Caki2 (cell line): ENCODE results near the gene RPUSD2. TPM values are rescaled to one million over a fixed set of nuclear protein-coding genes. Genes with fewer than 3 reads are reported as not detected.

Source experiments
- DNase-seq: peaks from one replicate; pipeline ENCODE4 v3.0.0-alpha.2; 2015; ENCODE audit warnings: low read depth
- in situ Hi-C: cut with HindIII; loops from 2 replicates; pipeline ENCODE4 v1.10.0; 2016; ENCODE audit warnings: low sequenced_read_pairs, low pct_unique_long_range_greater_than_20kb, mixed read lengths
- total RNA-seq: library from RNA; depleted of rRNA; stranded (reverse); fragments of >200 nt; shearing (Covaris generic); gene quantifications from 2 replicates; pipeline ENCODE4 v1.2.3, GENCODE V29; 2014; ENCODE audit warnings: low replicate concordance; rRNA removed

The RPUSD2 gene
- total RNA-seq, 1 experiment from 2014 or later: 16.1 TPM

DNA sequence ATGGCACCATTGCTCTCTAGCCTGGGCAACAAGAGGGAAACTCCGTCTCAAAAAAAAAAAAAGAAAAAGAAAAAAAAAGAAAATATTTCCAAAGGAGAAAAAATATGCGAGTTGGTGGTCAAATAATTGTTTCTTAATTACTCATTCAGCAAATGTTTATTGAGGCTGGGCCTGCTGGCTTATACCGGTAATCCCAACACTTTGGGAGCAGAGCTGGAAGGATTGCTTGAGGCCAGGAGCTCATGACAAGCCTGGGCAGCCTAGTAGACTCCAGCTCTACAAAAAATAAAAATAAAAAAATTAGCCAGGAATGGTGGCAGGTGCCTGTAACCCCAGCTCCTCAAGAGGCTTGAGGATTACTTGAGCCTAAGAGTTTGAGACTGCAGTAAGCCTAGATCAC, 29.0 kb downstream of the RPUSD2 start:
- in situ Hi-C loops: no loop called here
- DNase-seq: no peak

DNA sequence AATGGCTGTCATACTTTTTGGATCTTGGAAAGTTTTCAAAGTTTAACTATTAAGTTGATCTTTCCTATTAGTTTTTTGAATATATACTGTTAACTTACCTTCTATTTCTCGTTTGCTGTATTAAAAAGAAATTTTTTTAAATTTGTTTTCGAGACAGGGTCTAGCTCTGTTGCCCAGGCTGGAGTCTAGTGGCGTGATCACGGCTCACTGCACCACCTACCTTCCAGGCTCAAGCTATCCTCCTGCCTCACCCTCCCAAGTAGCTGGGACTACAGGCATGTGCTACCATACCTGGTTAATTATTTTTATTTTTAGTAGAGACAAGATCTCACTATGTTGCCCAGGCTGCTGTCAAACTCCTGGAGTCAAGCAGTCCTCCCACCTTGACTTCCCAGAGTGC, 29.6 kb downstream of the RPUSD2 start:
- in situ Hi-C loops: no loop called here
- DNase-seq: no peak

DNA sequence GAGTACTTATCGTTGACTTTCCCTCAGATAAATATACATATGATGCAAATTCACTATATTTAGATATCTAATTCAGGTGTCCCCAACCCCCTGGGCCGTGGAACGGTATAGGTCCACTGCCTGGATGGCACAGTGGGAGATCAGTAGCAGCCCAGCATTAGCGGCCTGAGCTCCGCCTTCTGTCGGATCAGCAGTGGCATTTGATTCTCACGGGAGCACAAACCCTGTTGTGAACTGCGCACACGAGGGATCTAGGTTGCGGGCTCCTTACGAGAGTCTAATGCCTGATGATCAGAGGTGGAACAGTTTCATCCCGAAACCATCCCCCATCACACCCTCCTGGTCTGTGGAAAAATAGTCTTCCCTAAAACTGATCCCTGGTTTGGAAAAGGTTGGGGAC, 31.9 kb downstream of the RPUSD2 start:
- in situ Hi-C loops: no loop called here

DNA sequence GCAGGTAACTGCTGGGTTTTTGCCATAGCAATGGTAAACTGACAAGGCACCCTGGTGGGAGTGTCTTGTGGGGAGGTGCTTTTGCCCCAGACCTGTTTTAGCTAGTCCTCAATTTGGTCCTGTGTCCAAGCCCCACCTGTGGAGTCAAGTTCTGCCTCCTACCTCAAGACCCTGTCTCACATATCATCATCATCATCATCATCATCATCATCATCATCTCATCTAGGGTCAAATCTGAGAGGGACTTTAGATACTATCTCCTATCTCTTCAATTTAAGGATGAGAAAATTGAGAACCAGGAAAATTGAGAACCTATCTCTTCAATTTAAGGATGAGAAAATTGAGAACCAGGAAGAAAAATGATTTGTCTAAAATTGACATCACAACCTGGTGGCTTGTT, 34.8 kb downstream of the RPUSD2 start:
- no peak for DNase-seq
- in situ Hi-C loops: no loop called here

More for the DNA sequence above, 31.9 kb downstream of the RPUSD2 start:
- DNase-seq: no peak

DNA sequence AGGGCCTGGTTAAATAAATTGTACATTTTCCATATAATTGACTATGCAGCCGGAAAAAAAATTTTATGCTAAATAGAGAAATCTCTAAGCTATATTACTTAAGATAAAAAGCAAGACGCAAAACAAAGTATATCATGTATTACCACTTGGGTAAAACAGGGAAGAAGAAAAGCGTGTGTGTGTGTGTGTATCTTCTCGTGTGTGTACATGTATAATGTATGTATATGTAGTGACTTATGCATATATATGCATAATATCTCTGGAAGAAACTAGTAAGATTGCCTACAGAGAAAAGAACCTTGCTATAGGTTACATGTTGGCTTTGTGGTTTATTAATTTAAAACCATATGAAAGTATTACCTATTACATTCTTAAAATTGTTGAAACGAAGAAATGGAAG, 44.0 kb downstream of the RPUSD2 start:
- in situ Hi-C loops: no loop called here
- no peak for DNase-seq

DNA sequence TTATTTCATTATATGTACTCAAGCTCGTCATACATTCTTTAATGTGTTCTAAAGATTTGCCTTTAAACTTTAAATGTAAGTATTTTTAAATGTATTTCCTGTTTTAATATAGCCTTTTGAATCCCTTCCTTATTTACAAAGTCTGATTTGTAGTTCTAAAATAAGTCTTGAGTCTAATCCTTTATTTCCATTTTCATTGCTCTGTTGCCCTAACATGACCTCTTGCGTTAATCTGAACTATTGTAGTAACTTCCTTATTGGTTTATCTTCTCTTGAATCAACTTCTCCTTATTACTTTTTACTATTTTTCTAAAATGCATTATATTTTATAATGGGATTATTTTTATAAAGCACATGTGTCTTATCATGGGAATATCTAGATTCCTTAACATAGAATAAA, 48.9 kb downstream of the RPUSD2 start:
- no peak for DNase-seq
- in situ Hi-C loops: no loop called here

DNA sequence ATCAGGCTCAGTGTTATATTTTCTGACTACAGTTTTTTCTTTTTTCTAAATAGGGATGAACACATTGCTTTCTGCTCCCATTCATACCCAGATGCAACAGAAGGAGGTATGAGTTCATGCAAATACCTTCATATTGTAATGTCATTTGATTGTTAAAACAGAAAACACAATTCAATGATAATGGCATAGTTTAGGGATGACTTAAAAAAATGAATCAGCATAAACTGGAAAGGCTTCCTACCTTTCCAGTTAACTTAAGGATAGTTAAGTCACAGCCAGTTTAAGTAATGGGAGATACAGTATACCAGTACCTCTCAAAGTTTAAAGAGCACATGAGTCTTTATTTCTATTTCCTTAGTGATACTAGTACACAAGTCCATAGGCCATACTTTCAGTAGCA, 49.8 kb downstream of the RPUSD2 start:
- in situ Hi-C loops: no loop called here
- no peak for DNase-seq

DNA sequence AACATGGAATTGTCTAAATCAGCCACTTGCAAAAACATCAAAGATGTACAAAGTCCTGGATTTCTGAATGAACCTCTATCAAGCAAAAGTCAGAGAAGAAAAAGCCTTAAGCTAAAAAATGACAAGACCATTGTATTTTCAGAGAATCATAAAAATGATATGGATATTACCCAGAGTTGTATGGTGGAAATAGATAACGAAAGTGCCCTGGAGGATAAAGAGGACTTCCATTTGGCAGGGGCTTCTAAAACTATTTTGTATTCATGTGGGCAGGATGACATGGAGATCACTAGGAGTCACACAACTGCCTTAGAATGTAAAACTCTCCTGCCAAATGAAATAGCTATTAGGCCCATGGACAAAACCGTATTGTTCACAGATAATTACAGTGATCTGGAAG, 54.3 kb downstream of the RPUSD2 start:
- in situ Hi-C loops: no loop called here

More for the DNA sequence above, 54.3 kb downstream of the RPUSD2 start:
- DNase-seq: no peak

Other genes starting within 250 kb of the RPUSD2 start
- 2.6 and 4.6 TPM in 2 replicates for gene INAFM2, start 245.6 kb upstream of the RPUSD2 start, total RNA-seq
- 10.1 and 35.3 TPM in 2 replicates for gene CCDC9B, start 228.4 kb upstream of the RPUSD2 start, total RNA-seq
- not detected in 2 replicates for gene PHGR1, start 218.3 kb upstream of the RPUSD2 start, total RNA-seq
- gene DISP2, start 211.1 kb upstream of the RPUSD2 start, total RNA-seq: under 0.01 TPM in 1 of 2 replicates, not detected in the other
- 54.8 and 65.1 TPM in 2 replicates for gene KNSTRN, start 186.6 kb upstream of the RPUSD2 start, total RNA-seq
- gene IVD, start 163.5 kb upstream of the RPUSD2 start, total RNA-seq: 50.4 and 79.9 TPM in 2 replicates
- 4.6 and 5.0 TPM in 2 replicates for gene BAHD1, start 128.3 kb upstream of the RPUSD2 start, total RNA-seq
- 17.3 and 20.0 TPM in 2 replicates for gene CHST14, start 98.3 kb upstream of the RPUSD2 start, total RNA-seq
- 31.4 and 33.7 TPM in 2 replicates for gene CCDC32, start 4.3 kb upstream of the RPUSD2 start, total RNA-seq
- gene KNL1, start 24.9 kb downstream of the RPUSD2 start, total RNA-seq: 9.9 and 19.8 TPM in 2 replicates
- 22.3 and 34.0 TPM in 2 replicates for gene RAD51, start 125.9 kb downstream of the RPUSD2 start, total RNA-seq
- 27.7 and 29.0 TPM in 2 replicates for gene RMDN3, start 186.0 kb downstream of the RPUSD2 start, total RNA-seq
- 73.4 and 105 TPM in 2 replicates for gene GCHFR, start 194.8 kb downstream of the RPUSD2 start, total RNA-seq
- gene C15orf62, start 200.7 kb downstream of the RPUSD2 start, total RNA-seq: 0.27 and 0.64 TPM in 2 replicates
- gene ZFYVE19, start 237.8 kb downstream of the RPUSD2 start, total RNA-seq: 88.7 and 100 TPM in 2 replicates
- gene DNAJC17, start 238.2 kb downstream of the RPUSD2 start, total RNA-seq: 51.3 and 103 TPM in 2 replicates